ACHN (cell line): ENCODE results near the gene CALCOCO2.
"Not testable (repeated sequence)": the region's sequence is repeated elsewhere in the genome, so short reads cannot be mapped to it uniquely, and the experiment has no call there.

Source experiments
- DNase-seq: peaks from one replicate; pipeline ENCODE4 v3.0.0-alpha.2; 2015
- in situ Hi-C: cut with HindIII; loops from 2 replicates; pipeline ENCODE4 v1.10.0; 2017; ENCODE audit warnings: low sequenced_read_pairs, low pct_ligation_motif_present, low pct_unique_long_range_greater_than_20kb

CALCOCO2 gene

DNA sequence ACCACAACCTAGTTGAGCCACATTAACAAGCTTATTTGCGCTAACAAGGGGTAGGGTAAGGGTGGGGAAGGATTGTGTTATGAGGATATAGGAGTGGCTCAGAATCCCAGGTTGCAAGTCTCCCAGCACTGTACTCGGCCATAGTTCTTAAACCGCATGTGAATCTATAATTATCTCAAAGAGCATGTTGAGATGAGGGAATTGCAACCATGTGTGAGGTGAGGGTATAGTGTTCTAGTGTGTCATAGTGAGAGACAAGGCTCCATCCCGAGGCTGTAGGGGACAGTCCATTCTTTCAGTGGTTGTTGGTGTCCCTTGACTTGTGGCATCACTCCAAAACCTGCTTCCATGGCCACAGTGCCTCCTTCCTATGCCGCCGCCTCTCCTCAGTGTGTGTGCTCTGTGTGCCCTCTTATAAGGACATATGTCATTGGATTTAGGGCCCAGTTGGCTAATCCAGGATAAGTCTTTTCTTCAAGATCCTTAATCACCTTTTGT, 39.0 kb downstream of the CALCOCO2 start:
- in situ Hi-C loops, result no loop called here

DNA sequence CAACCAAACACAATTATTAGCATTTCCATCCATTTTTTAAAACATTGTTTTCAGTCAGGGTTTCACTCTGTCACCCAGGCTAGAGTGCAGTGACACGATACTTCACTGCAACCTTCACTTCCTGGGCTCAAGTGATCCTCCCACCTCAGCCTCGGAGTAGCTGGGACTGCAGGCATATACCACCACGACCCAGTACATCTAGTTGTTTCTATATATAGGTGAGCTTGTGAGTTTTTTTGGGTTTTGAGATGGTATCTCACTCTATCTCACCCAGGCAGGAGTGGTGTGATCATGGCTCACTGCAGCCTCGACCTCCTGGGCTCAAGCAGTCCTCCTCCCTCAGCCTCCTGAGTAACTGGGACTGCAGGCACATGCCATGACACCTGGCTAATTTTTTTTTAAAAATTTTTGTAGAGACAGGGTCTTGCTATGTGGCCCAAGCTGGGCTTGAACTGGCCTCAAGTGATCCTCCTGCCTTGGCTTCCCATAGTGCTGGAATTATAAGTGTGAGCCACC, 40.3 kb downstream of the CALCOCO2 start:
- DNase-seq, result no peak
- in situ Hi-C loops, result no loop called here

More for the DNA sequence above, 39.0 kb downstream of the CALCOCO2 start:
- DNase-seq, result no peak

DNA sequence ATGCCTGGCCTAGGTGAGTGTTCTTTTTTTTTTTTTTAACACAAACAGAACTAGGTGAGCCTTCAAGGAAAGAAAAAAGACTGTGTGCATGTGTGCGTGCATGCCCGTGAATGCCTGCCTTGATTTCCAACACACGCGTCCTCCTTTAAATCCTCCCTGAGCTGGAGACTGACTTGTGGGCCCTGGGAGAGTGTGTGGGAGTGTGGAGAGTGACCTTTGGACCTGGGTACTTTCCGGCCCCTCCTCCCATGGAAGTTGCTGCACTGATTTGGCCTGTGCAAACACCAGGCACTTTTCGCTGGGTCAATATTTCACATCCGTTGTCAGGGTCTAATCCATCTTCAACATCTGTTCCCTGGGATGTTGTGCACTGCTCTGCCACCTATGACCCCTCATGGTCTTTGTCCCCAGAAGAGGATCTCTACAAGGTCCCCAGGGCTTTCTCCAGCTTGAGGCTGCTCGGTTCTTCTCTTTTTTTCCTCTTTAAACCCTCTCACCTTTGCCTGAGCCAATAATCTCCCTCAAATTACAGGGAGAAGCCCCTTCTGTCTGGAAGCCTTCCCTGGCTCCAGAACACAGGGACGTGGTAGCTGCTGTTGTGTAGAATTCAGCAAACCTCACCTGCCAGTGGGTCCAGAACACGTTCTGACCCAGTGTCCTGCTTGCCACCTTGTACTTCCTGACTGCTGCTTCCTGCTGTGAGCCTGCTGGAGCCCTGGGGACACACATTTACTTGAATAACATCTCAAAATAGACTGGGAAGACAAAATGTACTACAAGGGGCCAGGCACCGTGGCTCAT, 40.9 kb downstream of the CALCOCO2 start:
- in situ Hi-C loops, result no loop called here
- no peak for DNase-seq

DNA sequence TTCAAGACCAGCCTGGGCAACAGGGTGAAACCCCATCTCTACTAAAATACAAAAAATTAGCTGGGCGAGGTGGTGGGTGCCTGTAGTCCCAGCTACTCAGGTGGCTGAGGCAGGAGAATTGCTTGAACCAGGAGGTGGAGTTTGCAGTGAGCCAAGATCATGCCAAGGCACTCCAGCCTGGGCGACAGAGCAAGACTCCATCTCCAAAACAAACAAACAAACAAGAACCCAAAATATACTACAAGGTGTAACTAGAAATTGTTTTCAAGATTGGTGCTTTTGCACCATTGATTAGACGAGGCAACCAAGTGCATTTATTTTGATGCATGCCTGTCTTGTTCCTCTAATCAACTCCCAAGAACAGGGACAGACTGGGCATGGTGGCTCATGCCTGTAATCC, 41.6 kb downstream of the CALCOCO2 start:
- DNase-seq, in situ Hi-C loops: not testable (repeated sequence)

DNA sequence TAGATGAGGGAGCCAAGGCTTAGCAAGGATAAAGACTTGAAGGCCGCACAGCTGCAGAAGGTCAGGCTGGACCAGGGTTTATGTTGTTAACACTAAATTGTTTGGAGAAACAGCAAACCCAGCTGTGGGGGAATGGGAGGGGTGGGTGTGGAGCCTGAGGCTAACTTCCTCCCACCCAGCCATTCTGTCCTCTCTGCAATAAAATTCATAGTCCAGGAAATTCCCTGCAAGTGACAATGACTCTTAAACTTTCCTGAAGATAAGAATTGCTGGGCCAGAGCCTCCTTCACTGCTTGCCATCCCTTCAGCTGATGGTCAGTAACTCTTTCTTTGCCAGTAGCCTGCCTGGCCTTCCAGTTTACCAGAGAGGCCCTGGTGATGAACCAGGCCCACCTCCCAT, 42.4 kb downstream of the CALCOCO2 start:
- in situ Hi-C loops, result no loop called here
- no peak for DNase-seq

DNA sequence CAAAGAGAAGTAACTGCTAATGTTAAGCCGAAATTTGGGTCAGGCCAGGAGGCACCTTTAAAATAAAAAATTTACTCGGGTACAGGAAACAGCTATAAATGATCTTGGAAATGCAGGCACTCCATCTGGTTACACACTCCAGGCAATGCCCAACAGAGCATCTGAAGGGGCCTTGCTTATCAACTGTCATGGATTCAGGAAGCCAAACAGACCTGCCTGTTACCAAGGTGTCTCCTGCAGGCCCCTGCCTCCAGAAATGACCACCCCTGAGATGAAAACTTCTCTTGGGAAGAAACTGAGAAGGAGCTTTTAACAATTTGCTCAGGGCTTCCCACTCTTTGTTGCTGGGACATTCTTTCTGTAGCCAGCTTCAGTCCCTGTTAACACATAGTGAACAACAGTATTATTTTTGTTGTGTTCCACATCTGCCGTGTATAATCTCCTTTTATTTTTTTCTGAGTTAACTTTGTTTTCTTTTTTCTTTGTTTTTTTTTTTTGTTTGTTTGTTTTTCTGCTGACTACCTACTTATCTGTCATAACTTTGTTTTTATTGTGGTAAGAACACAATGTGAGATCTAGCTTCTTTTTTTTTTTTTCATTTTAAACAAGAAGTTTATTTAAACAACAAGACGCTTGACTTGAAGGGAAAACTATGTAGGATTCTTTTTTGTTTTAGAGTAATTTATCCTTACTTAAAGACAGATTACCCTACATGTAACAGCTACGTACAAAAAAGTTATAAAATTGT, 43.0 kb downstream of the CALCOCO2 start:
- in situ Hi-C loops, result no loop called here
- DNase-seq, result no peak

DNA sequence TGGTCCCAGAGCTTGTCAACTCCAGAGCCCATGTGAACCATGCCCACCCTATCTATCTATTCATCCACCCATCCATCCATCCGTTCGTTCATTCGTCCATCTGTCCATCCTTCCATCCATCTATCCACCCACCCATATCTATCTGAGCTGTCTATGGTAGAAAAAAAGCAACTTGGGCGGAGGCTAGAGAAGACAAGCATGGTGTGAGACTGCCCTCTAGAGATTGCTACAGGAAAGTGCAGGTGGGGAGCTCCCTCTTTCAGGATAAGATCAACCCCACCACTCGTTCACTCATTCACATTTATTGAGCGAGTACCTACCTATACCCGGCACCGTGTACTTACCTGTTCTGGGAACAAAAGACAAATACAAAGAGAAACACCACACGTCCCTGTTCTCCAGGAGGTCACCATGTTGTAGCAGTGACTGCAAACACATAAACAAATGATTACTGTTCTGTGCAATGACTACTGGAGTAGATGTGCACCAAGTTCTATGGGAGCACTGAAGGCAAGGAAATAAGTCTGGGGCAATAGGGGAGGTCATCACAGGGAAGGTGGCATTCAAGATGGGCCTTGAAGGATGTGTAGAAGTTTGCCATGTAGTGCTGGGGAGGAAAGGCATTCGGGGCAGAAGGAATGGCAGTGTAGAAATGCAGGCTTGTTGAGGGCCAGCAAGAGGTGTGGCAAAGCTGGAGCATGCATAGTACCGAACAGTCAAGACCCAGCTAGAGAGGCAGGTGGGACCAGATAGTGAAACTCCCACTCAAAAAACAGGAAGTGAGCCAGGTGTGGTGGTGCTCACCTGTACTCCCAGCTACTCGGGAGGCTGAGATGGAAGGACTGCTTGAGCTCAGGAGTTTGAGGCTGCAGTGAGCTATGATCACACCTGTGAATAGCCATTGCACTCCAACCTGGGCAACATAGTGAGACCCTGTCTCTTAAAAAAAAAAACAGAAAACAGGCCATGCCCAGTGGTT, 48.4 kb downstream of the CALCOCO2 start:
- DNase-seq, result peak; percentile 80
- in situ Hi-C loops, result no loop called here

DNA sequence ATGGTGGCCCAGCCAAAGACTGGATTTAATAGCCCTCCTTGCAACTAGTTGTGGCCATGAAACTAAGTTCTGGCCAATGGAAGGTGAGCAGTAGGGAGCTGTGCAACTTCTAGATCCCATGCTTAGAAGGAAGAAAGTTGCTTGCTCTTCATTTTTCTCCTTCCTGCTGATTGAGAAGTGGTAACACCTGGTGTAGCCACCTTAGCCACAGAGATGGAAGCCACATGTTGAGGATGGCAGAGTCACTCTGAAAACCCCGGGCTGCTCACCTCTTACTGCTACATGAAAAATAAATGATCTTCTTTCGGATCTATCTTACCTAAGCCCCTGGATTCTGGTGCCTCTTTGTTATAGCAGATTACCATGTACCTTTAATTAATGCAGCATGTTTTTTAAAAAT, 51.4 kb downstream of the CALCOCO2 start:
- no peak for DNase-seq
- in situ Hi-C loops, result no loop called here

DNA sequence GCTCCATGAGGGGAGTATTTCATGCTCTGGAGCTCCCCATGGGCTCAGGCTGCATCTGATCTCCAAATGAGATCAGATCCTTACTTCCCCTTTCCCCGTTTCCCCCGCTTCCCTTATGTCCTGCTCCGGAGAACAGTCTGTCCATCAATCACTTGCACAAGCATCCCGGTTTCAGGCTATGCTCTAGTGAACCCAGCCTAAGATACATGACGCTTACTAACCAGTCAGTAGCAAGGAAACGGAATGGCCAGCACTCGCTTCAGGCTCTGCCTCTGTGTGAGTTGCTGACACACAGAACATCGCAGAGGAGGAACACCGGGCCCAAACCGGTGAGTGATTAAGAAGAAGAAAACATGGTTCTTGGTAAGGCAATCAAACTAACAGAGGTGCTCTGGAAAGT, 52.3 kb downstream of the CALCOCO2 start:
- DNase-seq, result no peak

DNA sequence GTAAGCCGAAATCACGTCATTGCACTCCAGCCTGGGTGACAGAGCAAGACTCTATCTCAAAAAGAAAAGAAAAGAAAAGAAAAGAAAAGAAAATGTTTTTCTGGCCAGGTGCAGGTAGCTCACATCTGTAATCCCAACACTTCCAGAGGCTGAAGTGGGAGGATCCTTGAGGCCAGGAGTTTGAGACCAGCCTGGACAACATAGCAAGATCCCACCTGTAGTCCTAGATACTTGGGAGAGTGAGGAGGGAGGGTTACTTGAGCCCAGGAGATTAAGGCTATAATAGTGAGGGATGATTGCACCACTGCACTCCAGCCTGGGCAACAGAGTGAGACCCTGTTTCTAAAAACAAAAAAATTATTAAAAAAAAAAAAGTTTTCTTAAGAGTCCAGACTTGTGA, 59.3 kb downstream of the CALCOCO2 start:
- in situ Hi-C loops, result no loop called here

More for the DNA sequence above, 52.3 kb downstream of the CALCOCO2 start:
- in situ Hi-C loops, result no loop called here

DNA sequence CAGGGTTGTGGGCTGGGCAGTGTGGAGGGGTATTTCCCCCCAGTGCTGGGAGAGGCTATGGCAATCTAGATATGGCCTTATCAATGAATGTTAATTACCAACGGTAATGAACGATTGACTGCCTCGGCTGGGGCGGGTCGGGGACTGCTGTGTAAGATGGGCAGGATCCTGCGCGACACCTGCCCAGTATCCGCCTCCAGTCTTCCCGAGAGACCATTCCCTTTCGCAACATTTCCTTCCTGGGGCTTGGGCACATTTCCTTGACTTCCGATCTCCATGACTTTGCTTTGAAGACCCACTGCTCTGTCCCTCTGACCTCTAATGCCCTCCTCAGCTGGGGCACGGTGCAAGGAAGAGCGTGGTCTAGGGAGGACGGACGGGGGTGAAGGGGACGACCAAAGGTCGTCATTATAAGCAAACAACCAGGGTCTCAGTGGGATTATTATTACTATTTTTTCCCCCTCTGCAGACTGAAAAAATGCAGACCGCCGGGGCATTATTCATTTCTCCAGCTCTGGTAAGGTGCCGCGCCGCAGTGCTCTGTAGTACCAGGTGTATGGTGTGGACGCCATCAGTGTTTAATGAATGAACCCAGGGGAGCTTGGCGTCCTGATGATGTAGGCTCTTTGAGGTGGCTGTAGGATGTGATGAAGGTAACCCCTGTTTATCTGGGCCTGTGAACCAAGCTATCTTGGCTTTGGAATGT, 62.3 kb downstream of the CALCOCO2 start:
- peak; percentile 35 for DNase-seq
- in situ Hi-C loops, result no loop called here

More for the DNA sequence above, 59.3 kb downstream of the CALCOCO2 start:
- DNase-seq, result no peak

DNA sequence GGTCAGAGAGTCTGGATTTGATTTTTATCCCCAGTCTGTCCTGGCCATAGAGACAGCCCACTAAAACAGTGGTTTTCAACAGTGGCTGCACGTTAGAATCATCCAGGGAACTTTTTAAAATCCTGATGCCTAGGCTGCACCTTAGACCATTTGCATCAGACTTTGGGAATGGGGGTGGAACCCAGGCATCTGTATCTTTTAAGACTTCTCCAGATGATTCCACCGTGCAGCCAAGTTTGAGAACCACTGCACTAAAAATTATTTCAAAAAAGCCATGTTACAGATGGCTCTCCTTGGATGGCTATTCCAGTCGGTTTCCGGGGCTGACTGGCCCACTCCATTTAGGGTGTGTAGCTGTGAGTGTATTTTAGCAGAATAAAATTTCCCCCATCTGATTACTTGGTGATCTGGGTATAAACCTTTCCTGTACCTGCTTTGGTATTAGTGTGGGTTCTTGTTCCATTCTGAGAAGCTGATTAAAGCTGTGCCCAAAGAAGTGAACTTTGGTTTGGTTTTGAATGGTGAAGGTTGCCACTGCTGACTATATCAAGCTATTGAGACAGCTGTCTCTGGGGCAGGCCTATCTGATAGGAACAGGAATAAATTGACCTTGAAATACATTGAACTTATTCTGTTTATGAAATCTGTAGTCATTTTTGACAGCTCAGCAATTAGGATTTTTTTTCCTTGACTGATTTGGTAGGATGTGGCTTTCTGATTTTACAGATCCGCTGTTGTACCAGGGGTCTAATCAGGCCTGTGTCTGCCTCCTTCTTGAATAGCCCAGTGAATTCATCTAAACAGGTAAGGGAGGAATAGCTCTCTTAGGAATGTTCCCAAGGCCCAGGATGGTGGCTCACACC, 63.0 kb downstream of the CALCOCO2 start:
- in situ Hi-C loops, result no loop called here
- DNase-seq, result no peak

DNA sequence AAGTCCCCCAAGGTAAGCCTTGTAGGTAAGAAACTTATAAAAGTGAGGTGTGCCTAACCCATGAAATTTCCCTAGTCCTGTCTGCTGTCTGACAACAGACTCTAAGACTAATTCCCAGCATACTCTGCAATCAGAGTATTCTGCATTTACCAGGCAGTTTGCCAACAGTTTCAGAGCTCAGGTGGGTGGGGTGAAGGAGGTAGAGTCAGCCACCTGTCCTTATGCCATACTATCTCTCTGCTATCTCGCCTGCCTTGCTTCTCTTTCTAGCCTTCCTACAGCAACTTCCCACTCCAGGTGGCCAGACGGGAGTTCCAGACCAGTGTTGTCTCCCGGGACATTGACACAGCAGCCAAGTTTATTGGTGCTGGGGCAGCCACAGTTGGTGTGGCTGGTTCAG, 64.1 kb downstream of the CALCOCO2 start:
- in situ Hi-C loops, result no loop called here

DNA sequence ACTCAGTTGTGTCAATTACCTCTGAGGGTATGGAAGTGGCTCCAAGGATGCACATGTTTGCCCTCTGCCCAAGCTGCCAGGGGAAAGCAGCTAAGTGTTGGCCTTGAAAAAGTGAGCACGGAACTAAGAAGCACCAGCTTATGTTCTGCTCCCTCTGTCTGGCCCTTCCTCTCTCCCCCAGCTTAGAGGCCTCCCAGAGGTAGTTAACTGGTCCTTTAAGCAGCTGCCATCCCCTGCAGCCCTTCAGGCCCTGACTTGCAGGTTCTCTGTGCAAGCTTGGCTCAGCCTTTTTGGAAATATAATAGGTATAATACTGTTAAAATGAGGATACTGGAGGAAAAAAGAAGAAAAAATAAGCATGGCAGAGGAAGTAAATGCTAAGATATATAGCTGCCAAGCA, 70.4 kb downstream of the CALCOCO2 start:
- in situ Hi-C loops, result loop anchor here (25.0 kb wide), 1 partner anchor 111 kb away; no protein-coding TSS in a partner anchor
- no peak for DNase-seq

More for the DNA sequence above, 64.1 kb downstream of the CALCOCO2 start:
- no peak for DNase-seq

DNA sequence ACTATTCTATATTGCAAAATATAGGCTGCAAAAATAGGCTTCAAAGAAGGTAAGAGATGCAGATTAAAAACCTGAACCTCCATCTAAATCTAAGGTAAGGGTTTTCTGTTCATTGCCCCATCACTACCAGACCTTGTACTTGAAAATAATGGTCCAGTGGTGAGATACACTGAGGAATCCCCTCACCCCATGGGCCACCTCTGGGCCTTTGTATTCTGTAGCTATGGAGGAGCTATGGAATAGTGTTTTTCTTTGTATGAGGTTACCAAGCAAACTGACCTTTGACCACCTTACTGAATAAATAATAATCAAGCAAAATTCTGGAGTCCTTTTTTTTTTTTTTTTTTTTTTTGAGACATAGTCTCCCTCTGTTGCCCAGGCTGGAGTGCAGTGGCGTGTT, 72.6 kb downstream of the CALCOCO2 start:
- no peak for DNase-seq
- in situ Hi-C loops, result loop anchor here (25.0 kb wide), 1 partner anchor 109 kb away; no protein-coding TSS in a partner anchor

DNA sequence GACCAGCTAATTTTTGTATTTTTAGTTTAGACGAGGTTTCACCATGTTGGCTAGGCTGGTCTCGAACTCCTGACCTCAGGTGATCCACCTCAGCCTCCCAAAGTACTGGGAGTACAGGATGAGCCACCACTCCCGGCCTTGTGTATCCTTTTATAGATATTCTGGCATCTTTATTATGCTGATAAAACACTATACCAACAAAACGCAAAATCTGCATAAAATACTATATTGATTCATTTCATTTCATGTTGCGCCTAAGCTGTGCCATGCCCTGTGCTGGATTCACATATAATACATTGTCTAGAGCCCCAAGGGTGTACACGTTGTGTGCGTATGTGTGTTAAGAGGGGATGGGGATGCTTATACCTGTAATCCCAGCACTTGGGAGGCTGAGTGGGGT, 73.6 kb downstream of the CALCOCO2 start:
- DNase-seq, result no peak
- in situ Hi-C loops, result loop anchor here (25.0 kb wide), 1 partner anchor 108 kb away; no protein-coding TSS in a partner anchor
